Cerebellar nuclear complex (tissue), 1 donor: ENCODE results near the gene SCN2B.

Experiments used
- DNase-seq, 2 experiments: peaks; one replicate each; lab custom pipeline; 2025; lab: John Stamatoyannopoulos, UW

SCN2B gene

GRCh38 chr11:118152552-118153471 lies 23.6 kb downstream of the SCN2B start, which contains the start of gene SCN4B:
TSS of gene SCN4B (minus strand) at chr11:118152823. CDS start at chr11:118152673, 150 bp downstream.
- peak in 1 of 2 experiments; percentile 18 for DNase-seq

- DNase-seq = no peak
Observed at GRCh38 chr11:118152020-118152551, 24.4 kb downstream of the SCN2B start.

GRCh38 chr11:118151431-118151830 lies 25.0 kb downstream of the SCN2B start:
- peak in 1 of 2 experiments; percentile 11 for DNase-seq

GRCh38 chr11:118149493-118149892 lies 26.9 kb downstream of the SCN2B start:
- no peak for DNase-seq

- DNase-seq = no peak
Observed at GRCh38 chr11:118148856-118149255, 27.6 kb downstream of the SCN2B start.

- no peak for DNase-seq
Observed at GRCh38 chr11:118148240-118148639, 28.2 kb downstream of the SCN2B start.

- DNase-seq = no peak
Observed at GRCh38 chr11:118147502-118147901, 28.9 kb downstream of the SCN2B start.

- DNase-seq = no peak
Observed at GRCh38 chr11:118146554-118146953, 29.9 kb downstream of the SCN2B start.

- DNase-seq = peak; percentile 10 to 87
Observed at GRCh38 chr11:118145285-118146227, 30.9 kb downstream of the SCN2B start.

- no peak for DNase-seq
Observed at GRCh38 chr11:118144301-118145268, 31.9 kb downstream of the SCN2B start.

GRCh38 chr11:118143661-118144185 lies 32.7 kb downstream of the SCN2B start:
- no peak for DNase-seq

- no peak for DNase-seq
Observed at GRCh38 chr11:118142809-118143208, 33.6 kb downstream of the SCN2B start.

GRCh38 chr11:118142081-118142480 lies 34.4 kb downstream of the SCN2B start:
- no peak for DNase-seq

- DNase-seq = no peak
Observed at GRCh38 chr11:118139578-118139977, 36.9 kb downstream of the SCN2B start.

GRCh38 chr11:118138839-118139420 lies 37.5 kb downstream of the SCN2B start:
- no peak for DNase-seq

GRCh38 chr11:118136801-118137200 lies 39.6 kb downstream of the SCN2B start:
- DNase-seq = no peak

- no peak for DNase-seq
Observed at GRCh38 chr11:118136341-118136740, 40.1 kb downstream of the SCN2B start.

- DNase-seq = no peak
Observed at GRCh38 chr11:118135796-118136165, 40.7 kb downstream of the SCN2B start.

GRCh38 chr11:118135051-118135795 lies 41.2 kb downstream of the SCN2B start:
- DNase-seq = no peak

GRCh38 chr11:118133816-118134215 lies 42.6 kb downstream of the SCN2B start:
- DNase-seq = no peak
